ENCODE data around the gene DHODH. TPM values are rescaled to one million over a fixed set of nuclear protein-coding genes. Genes with fewer than 3 reads are reported as not detected.

DHODH gene
- total and polyA plus RNA-seq, 10 of the 15 experiments (the other 5 are each of a cell fraction or from before 2014, with no cell fraction given) = 3.4 to 23.3 (median 13.2) TPM

DNA sequence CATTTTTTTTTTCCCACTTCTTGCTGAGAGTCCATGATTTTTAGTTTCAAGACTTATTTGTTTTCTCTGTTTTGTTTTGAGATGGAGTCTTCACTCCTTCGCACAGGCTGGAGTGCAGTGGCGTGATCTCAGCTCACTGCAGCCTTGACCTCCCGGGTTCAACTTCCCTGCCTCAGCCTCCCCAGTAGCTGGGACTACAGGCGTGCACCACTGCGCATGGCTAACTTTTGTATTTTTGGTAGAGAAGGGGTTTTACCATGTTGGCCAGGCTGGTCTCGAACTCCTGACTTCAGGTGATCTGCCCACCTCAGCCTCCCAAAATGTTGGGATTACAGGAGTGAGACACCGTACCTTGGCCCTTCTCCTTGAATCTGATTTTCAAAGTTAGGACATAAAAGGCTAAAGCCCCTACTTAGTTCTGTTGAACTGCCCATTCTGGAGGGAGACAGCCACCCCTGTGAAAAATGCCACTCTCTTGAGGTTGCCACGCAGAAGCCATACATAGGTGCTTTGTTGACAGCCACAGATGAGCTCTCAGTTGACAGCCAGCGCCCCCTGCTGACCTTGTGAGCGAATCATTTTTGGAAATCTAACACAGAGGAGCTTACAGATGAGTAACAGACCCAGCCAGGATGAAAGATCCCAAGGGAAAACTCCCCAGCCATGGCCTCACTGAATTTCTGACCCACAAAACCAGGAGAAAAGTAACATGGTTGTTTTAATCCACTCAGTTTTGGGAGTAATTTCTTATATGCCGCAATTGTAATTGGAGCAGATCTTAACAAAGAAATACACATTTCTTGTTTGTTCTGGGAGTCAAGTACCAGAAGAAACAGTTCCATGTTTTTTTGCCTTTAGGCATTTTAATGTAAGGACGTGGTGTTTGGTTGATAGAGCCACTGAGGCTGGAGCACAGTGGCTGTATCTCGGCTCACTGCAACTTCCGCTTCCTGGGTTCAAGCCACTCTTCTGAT lies 47.2 kb upstream of the DHODH start (continued):
- TF ChIP-seq, protein P1, sequence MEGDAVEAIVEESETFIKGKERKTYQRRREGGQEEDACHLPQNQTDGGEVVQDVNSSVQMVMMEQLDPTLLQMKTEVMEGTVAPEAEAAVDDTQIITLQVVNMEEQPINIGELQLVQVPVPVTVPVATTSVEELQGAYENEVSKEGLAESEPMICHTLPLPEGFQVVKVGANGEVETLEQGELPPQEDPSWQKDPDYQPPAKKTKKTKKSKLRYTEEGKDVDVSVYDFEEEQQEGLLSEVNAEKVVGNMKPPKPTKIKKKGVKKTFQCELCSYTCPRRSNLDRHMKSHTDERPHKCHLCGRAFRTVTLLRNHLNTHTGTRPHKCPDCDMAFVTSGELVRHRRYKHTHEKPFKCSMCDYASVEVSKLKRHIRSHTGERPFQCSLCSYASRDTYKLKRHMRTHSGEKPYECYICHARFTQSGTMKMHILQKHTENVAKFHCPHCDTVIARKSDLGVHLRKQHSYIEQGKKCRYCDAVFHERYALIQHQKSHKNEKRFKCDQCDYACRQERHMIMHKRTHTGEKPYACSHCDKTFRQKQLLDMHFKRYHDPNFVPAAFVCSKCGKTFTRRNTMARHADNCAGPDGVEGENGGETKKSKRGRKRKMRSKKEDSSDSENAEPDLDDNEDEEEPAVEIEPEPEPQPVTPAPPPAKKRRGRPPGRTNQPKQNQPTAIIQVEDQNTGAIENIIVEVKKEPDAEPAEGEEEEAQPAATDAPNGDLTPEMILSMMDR (IDR thresholded peaks at IDR 0.05 in 2 of 3, conservative IDR thresholded peaks at IDR 0.05 in 1 of 3; ENCODE audit: control insufficient read depth in 2 of 3, extremely low read depth in 1 of 3, insufficient read depth in 1 of 3, low read depth in 3 of 3, low read length in 3 of 3) = peak; percentile 82 to 96 (median 87)
- TF ChIP-seq SUPT20H (IDR thresholded peaks at IDR 0.05; ENCODE audit: borderline replicate concordance, control insufficient read depth, low read depth, low read length) (no peak), MTA3 (IDR thresholded peaks at IDR 0.05; ENCODE audit: borderline replicate concordance, low read length) (no peak), NR2C2 (IDR thresholded peaks at IDR 0.05; ENCODE audit: borderline replicate concordance, control insufficient read depth, insufficient read length, low read depth) (no peak), TAF1 (IDR thresholded peaks at IDR 0.05; ENCODE audit: borderline replicate concordance, low read depth, low read length) (no peak), BHLHE40 (IDR thresholded peaks at IDR 0.05; ENCODE audit: borderline replicate concordance in 1 of 2, low read depth in 2 of 2, low read length in 1 of 2) (0 out of 4 replicates have a peak, but pooled peaks of 1 of the 2 experiments have one; percentile 32), PKNOX1 (IDR thresholded peaks at IDR 0.05) (peak; percentile 53)

All from GM12878 (cell line).